Activated naive CD4-positive, alpha-beta T cell treated with anti-CD3 and anti-CD28 coated beads, Interleukin-2, amount 50 U/mL, for 72 hours (primary cell): ENCODE results near the gene MAPK8IP2. TPM values are rescaled to one million over a fixed set of nuclear protein-coding genes. Genes with fewer than 3 reads are reported as not detected.

Source experiments
- ATAC-seq, 2 donors: fragments of 150-1000 bp; cut with Tn5 transposase; 2 replicates each; pipeline ENCODE4 v1.10.0; 2021; ENCODE audit warnings: mild to moderate bottlenecking in 2 of 2, moderate library complexity in 2 of 2
- DNase-seq, 2 donors: peaks; one replicate each; pipeline ENCODE4 v3.0.0; 2021 to 2022; ENCODE audit warnings: low spot score in 2 of 2
- H3K27ac Mint-ChIP-seq, 2 donors: one replicate each; pipeline ENCODE4 v1.8.0; 2022; ENCODE audit warnings: mild to moderate bottlenecking in 2 of 2, mixed read lengths in 2 of 2
- H3K36me3 Mint-ChIP-seq, 2 donors: one replicate each; pipeline ENCODE4 v1.8.0; 2022; ENCODE audit warnings: mixed read lengths in 2 of 2
- H3K9me3 Mint-ChIP-seq, 2 donors: one replicate each; pipeline ENCODE4 v1.8.0; 2022; ENCODE audit warnings: mixed read lengths in 2 of 2
- total RNA-seq, 2 donors: library from RNA; stranded (reverse); gene quantifications; one replicate each; pipeline ENCODE4 v1.2.3, GENCODE V29; 2022

The MAPK8IP2 gene
- total RNA-seq, 2 donors from 2014 or later, result 0.27 to 0.54 TPM

GRCh38 chr22:50571264-50572175, 29.1 kb upstream of the MAPK8IP2 start:
- H3K27ac Mint-ChIP-seq, result peak overlapping the region in 1 of 2 donors; percentile 60
- DNase-seq (no peak), ATAC-seq (no peak)
- H3K9me3 Mint-ChIP-seq, result no peaks in the 10 kb centered on the region
- H3K36me3 Mint-ChIP-seq, result peaks cover 5 to 7% of the 10 kb centered on the region in 2 donors

- H3K27ac Mint-ChIP-seq, result no peak overlapping the region
Measured at GRCh38 chr22:50572965-50573364, 27.6 kb upstream of the MAPK8IP2 start.

DNA sequence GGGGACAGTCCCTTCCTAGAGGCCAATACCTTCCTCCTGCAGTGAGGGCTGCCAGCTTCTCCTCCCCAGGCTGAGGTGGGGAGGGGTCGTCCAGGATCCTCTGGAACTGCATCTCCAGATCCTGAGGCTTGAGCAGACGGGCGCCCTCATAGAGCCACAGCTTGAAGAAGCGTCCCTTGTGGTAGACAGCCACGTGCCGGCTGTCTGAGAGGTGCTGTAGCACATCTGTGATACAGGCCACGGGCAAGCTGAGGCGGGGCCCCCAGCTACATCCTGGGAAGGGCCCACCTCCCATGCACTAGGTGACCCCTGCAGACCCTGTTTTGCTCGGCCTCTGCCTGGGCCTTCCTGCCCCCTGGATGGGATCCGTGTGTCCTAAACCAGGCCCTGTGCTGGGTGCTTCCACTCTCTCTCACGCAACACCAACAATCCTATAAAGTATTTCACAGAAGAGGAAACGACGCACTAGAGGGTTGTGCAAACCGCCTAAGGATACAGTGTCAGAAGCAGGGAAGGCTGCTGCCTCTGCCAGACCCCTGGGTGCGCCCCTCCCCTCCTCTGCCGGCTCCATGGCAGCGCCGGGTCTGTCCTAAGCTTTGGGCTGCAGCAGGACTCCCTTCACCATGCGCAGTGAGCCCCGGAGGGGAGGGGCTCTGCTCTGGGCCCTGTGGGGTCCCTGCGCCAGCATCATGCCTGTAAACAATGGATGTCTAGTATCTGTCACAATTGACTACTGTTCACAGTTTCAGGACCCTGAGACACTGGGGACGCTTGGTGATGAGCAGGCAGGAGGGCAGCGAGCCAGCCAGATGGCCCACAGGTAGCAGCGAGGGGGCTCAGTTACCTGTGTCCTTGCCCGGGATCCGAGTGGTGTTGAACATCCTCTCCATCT, 26.9 kb upstream of the MAPK8IP2 start:
- Mint-ChIP-seq H3K27ac (peak overlapping the region in 1 of 2 donors; percentile 55), H3K36me3 (peaks cover 5 to 7% of the 10 kb centered on the region in 2 donors)
- no peak for ATAC-seq

More at GRCh38 chr22:50572965-50573364, 27.6 kb upstream of the MAPK8IP2 start:
- peaks cover 5 to 7% of the 10 kb centered on the region in 2 donors for H3K36me3 Mint-ChIP-seq
- no peak for ATAC-seq
- DNase-seq, result no peak
- no peaks in the 10 kb centered on the region for H3K9me3 Mint-ChIP-seq

DNA sequence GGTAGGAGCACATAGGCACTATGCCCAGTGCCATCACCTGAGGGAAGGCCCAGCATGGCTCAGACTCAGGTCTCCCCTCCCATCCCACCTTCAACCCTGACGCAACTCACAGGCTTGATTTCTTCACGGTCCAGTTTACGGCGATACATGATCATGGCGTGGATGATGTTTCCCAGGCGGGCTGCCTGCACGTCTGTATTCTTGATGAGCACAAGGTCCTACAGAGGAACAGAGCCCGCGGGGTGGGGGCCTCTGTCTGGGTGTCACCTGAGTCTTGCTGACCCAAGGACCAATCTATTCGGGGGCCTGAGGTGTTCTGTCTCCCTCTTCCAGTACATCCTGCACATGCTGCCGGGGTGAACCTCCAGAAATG, 26.2 kb upstream of the MAPK8IP2 start:
- ATAC-seq (no peak), DNase-seq (no peak)
- Mint-ChIP-seq H3K9me3 (no peaks in the 10 kb centered on the region), H3K36me3 (peaks cover 1 to 8% of the 10 kb centered on the region in 2 donors), H3K27ac (no peak overlapping the region)

More for the DNA sequence above, 26.9 kb upstream of the MAPK8IP2 start:
- DNase-seq, result no peak
- no peaks in the 10 kb centered on the region for H3K9me3 Mint-ChIP-seq

- DNase-seq (no peak), ATAC-seq (no peak)
- Mint-ChIP-seq H3K36me3 (peaks cover 0 to 17% of the 10 kb centered on the region in 2 donors), H3K9me3 (no peaks in the 10 kb centered on the region), H3K27ac (peak overlapping the region in 1 of 2 donors; percentile 56)
Measured at GRCh38 chr22:50575426-50575941, 25.1 kb upstream of the MAPK8IP2 start.

DNA sequence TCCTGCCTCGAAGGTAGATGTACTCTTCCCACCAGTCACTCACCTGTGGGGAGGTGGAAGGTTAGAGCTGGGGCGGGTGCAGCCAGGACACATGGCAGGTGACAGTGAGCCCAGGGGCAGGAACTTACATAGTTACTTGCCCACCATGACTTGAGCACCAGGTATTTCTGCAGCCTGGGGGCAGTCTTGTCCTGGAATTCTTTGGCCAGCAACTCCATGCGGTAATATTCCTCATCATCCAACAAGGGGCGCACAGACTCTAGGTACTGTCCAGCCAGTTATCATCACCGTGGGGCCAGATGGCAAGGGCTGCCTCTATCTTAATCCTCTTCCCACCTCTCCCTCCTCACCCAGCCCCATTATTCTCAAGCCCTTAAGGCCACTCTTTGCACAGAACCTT, 24.5 kb upstream of the MAPK8IP2 start:
- ATAC-seq (no peak), DNase-seq (no peak)
- Mint-ChIP-seq H3K9me3 (no peaks in the 10 kb centered on the region), H3K27ac (peak overlapping the region in 1 of 2 donors; percentile 56), H3K36me3 (peaks cover 0 to 17% of the 10 kb centered on the region in 2 donors)

DNA sequence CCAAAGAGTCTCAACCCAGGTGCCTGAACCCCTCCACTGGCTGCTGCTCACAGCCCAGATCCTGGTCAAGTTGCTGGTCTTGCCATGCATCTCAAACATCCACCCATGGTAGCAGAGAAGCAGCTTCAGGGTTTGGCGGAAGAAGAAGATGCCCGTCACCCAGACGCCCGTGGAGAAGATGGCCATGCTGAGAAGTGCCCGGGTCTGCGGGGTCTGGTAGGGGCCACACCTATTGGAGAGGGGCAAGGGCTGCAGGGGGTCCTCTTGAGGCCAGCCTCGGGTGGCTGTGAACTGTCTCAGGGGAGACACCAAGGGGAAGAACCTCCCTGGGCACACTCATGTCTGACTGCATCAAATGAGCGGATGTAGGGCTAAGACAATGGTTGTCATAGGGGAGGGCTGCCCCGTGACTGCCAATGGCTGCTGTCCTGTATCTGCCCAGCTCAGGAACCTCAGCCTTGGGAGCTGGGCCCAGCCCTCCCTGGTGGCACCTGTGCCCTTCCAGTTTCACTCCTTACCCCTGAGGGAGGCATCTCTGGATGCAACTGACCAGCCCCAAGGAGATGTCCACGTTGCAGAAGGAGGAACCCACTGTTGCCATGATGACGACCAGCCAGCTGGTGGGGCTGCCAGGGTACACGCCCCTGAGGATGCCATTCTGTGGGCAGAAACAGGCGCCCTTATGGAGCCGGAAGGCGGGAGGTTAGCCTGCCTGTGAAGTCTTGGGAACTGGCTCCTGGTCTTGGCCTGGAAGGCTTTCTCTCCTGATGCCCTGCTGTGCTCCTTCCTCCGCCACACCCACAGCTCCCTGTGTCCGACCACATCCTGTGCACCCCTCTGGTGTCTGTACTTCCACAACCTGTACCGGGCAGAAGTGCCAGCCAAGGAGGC, 23.5 kb upstream of the MAPK8IP2 start:
- DNase-seq, result no peak
- H3K27ac Mint-ChIP-seq, result peak overlapping the region in 1 of 2 donors; percentile 18
- no peaks in the 10 kb centered on the region for H3K9me3 Mint-ChIP-seq
- ATAC-seq, result no peak
- peaks cover 0 to 17% of the 10 kb centered on the region in 2 donors for H3K36me3 Mint-ChIP-seq

GRCh38 chr22:50577697-50577986, 23.0 kb upstream of the MAPK8IP2 start:
- peaks cover 0 to 13% of the 10 kb centered on the region in 2 donors for H3K36me3 Mint-ChIP-seq
- DNase-seq (no peak), ATAC-seq (no peak)
- H3K27ac Mint-ChIP-seq, result no peak overlapping the region
- H3K9me3 Mint-ChIP-seq, result no peaks in the 10 kb centered on the region

DNA sequence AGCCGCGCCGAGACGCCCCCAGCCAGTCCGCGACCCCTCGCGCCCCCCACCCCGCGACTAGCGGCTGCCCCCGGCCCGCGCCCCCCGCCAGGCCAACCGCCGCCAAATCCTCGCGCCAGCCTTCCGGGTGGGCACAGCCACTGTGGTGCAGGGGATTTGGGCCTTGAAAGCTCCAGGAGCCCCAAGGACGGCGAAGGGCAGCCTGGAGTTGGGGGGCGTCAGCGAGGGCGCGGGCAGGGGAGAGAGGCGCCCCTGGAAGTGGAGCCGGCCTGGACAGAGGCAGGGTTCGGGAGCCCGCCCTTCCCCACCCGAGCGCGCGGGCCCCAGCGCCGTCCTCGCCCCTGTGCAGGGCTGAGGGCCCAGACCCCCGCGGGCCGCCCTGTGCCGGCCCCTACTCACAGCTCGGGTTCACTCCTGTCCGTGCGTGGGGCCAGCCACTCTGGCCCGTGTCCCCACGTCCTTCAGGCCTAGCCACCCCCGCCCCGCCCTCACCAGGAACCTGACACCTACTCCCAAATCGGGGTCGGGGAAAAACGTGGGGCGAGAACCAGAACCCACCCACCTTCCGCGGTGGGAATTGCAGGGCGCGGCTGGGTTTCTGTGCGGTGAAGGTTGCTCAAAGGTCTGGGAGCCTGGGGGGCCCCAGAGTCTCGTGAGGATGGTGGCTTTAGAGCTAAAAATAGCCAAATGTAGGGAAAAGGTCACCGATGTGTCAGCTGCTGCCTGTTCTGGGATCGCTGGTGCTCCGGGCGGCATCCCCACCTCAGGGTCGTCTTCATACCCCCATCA, 22.4 kb upstream of the MAPK8IP2 start, which contains the start of gene CPT1B:
CPT1B (minus strand) TSS at position 441 of the 789 bp plus-strand sequence. CDS start 512 bp downstream, outside the sequence.
- H3K27ac Mint-ChIP-seq, result peak within 1 kb of the TSS in 1 of 2 donors; percentile 18
- H3K36me3 Mint-ChIP-seq, result peaks cover 0 to 10% of the 10 kb centered on the region in 2 donors

GRCh38 chr22:50578776-50579310, 21.8 kb upstream of the MAPK8IP2 start:
- Mint-ChIP-seq H3K36me3 (peaks cover 5 to 16% of the 10 kb centered on the region in 2 donors), H3K27ac (no peak overlapping the region), H3K9me3 (no peaks in the 10 kb centered on the region)
- no peak for ATAC-seq
- no peak for DNase-seq

More for the DNA sequence above, 22.4 kb upstream of the MAPK8IP2 start, which contains the start of gene CPT1B:
- ATAC-seq (no peak), DNase-seq (no peak)
- no peaks in the 10 kb centered on the region for H3K9me3 Mint-ChIP-seq

DNA sequence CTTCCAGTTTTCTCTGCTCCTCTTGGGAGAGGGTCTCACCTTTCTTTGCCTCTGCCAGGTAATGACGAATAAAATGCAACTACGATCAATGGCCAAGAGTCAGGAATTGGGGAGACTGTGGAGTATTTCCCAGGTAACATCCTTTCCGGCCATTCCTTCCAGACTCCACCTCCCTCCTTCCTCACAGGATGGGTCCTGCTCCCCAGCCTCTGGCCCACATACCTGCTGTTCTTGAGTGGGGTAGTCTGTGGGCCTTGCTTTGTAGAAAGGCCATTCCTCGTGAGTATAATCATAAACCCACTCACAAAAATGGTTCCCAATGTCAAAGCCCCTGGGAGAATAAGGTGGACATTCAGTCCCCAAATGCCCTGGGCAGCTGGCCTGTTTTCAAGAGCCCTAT, 20.8 kb upstream of the MAPK8IP2 start:
- DNase-seq (no peak), ATAC-seq (no peak)
- H3K36me3 Mint-ChIP-seq, result peaks cover 5 to 16% of the 10 kb centered on the region in 2 donors
- H3K9me3 Mint-ChIP-seq, result no peaks in the 10 kb centered on the region
- H3K27ac Mint-ChIP-seq, result no peak overlapping the region

- ATAC-seq (no peak), DNase-seq (no peak)
- peak overlapping the region; percentile 89 to 96 for H3K27ac Mint-ChIP-seq
- no peaks in the 10 kb centered on the region for H3K9me3 Mint-ChIP-seq
- H3K36me3 Mint-ChIP-seq, result peaks cover 5 to 16% of the 10 kb centered on the region in 2 donors
Measured at GRCh38 chr22:50581031-50581949, 19.3 kb upstream of the MAPK8IP2 start.

DNA sequence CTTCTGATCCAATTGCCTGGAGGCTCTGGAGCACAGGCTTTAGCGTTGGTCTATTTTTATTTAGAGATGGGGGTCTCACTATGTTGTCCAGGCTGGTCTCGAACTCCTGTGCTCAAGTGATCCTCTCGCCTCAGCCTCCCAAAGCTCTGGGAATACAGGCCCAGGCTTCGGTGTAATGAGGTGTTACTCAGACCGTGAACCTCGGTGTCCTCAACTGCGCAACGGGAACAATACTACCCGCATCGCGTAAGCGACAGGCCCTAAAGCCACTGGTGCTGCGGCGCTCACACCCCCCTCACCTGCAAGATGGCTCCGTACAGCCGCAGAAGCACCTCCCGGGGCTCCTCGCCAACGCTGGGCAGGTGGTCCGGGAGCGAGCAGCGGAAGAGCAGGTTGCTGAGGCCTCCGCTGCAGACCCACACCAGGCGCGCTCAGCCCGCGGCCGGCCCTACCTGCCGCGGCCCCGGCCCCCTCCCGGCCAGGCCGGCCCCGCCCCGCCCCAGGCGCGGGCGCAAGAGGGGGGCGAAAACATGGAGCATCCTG, 18.6 kb upstream of the MAPK8IP2 start:
- Mint-ChIP-seq H3K27ac (peak overlapping the region; percentile 96 to 98), H3K9me3 (no peaks in the 10 kb centered on the region), H3K36me3 (peaks cover 5 to 16% of the 10 kb centered on the region in 2 donors)
- DNase-seq, result peak in 1 of 2 donors; percentile 43
- ATAC-seq, result peak in 1 of 2 donors; percentile 17
